NCI-H2196 (cell line): Measurements from ENCODE around the gene CCDC12.
"Not testable (repeated sequence)": the region's sequence is repeated elsewhere in the genome, so short reads cannot be mapped to it uniquely, and the experiment has no call there.

Experiments
- DNase-seq: peaks from one replicate; lab custom pipeline; 2025; ENCODE audit not compliant: unreplicated experiment; lab: John Stamatoyannopoulos, UW

Gene CCDC12

DNA sequence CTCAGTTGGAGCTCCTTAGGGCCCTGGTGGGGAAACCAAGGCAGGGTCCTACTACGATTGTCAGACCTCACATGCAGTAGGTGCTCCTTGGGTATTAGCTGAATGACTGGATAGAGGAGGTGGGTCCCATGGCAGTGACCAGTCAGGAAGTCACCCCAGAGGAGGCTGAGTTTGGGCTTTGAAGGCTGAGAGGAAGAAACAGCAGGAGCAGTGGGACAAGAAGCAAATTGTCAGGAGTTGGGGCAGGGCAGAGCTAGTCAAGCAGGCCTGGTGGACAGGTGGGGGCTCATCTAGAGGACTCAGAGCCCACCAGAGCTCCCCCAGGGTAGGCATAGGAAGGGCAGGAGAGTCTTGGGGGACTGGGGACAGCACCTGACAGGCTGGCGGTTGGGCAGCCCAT, 6.0 kb upstream of the CCDC12 start:
- no peak for DNase-seq

DNA sequence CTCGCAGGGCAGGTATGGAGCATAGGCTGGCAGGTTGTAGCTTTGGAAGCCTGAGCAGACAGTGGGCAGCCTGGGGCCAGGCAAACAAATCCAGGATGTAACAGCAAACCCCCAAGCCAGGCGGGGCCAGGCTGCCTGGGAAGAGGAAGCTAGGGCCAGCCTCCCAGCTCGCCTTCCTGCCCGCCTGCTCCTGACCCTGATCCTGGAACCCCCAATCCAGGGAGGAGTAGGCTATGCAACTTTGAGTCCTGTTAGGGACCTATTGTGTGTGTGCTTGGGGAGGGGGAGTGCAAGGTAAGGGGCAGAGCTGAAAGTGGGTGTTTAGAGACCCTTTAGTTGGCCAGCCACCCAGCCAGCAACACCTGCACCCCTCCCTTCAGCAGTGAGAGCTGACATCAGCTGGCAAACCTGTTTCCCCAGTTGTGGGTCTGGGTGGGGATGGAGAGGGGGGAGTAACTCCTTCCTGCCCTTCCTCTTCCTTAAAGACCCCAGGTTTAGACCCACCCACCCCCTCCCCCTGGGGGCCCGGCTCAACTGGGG, 5.5 kb upstream of the CCDC12 start:
- DNase-seq = no peak

DNA sequence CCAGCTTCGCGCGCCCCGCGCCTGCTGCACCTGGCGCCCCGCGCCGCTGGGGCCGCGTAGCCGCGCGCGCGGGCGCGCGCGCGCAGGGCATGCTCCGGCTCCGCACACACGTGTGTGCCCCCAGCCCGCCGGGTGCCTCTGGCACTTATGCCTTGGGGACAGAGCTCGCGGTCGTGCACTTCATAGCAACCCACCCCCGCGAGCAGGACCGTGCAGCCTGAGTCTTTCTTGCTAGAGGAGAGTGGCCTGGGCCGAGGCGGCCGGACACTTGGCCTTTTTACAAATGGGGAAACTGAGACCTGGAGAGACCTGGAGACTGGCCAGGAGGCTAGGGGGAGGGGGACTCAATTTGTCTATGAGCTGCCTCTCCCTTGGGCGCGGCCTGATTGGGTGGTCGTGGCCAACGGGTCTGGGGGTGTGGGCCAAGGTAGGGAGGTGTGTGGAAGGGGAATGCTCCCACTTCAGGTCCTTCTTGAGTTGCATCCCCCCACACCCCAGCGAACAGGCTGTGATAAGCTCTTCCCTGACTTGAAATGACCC, 3.5 kb upstream of the CCDC12 start:
- DNase-seq = no peak

DNA sequence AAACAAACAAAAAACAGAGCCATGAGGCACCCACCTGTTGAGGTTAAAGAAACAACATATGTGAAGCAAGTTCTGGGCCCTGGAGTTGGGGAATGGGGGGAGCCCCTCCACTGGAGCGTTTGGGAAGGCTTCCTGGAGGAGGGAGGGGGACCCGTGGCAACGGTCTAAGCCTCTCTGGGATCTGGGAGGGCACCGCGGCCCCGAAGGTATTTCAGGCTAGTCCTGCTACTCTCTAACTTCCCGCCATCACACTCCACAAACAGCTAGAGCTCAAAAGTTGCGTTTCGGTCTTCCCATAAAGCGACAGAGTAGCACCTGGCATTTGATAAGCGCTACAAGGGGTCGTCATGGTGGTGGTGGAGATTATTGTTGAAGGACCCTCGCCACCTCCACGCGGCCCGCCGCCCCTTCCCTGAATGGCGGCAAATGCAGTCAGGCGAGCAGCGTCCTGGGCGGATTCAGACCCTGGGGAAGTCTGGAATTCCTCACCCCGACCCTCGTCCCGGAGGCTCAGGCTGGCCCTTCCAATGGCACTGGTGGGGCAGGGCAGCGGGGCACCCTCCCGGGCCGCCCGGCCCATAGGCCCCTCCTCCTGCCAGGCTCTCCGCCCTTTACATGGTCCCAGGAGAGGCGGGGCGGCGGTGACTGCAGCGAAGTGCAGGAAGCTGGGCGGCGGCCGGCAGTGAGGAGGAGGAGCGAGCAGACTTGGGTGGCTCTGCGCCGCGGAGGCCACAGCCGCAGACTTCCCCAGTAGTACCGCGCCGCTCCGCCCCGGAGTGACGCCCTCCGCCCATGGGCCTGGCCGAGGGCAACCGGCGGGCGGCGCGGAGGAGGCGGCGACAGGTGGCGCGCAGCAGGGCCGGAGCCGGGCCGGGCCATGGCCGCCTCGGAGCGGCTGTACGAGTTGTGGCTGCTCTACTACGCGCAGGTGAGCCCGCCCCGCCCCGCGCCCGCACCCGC, 2.7 kb upstream of the CCDC12 start, which contains the start of gene NBEAL2:
TSS of gene NBEAL2 (plus strand) at position 682 of the 960 bp plus-strand sequence. CDS start at position 878, 196 bp downstream.
- peak; percentile 75 for DNase-seq

DNA sequence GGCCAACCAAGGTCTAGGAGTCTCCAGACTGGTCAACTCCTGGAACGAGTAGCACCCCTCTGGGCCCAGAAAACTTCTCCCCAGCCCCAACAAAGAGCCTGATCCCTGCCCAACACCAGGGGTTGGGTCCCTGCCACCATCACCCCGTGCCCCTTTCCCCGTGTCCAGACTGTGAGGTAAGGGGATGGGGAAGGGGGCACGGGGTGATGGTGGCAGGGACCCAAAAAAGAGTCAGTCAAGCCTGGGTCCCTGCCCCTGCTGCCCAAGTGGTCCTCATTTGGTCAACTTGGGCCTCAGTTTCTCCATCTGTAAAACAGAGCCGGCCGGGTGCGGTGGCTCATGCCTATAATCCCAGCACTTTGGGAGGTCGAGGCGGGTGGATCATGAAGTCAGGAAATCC, 1.8 kb upstream of the CCDC12 start:
- DNase-seq = no peak

DNA sequence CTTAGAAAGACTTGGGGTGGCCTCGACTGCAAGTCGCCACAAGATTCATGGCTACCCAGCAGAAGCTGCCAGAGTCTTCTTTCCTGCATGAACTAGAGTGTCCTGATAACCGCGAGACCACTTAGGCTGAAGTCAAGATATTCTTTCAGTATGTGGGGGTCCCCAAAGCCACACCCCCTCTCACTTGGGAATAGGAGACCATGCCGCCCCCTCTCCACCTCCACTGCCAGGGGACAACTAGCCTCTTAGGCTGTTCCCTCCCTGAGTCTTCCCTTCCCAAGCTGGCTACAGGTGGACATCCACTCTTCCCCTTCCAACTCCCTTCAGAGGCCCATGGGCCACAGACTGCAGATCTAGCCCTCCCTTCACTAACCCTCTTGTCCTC, 1.3 kb upstream of the CCDC12 start:
- no peak for DNase-seq

DNA sequence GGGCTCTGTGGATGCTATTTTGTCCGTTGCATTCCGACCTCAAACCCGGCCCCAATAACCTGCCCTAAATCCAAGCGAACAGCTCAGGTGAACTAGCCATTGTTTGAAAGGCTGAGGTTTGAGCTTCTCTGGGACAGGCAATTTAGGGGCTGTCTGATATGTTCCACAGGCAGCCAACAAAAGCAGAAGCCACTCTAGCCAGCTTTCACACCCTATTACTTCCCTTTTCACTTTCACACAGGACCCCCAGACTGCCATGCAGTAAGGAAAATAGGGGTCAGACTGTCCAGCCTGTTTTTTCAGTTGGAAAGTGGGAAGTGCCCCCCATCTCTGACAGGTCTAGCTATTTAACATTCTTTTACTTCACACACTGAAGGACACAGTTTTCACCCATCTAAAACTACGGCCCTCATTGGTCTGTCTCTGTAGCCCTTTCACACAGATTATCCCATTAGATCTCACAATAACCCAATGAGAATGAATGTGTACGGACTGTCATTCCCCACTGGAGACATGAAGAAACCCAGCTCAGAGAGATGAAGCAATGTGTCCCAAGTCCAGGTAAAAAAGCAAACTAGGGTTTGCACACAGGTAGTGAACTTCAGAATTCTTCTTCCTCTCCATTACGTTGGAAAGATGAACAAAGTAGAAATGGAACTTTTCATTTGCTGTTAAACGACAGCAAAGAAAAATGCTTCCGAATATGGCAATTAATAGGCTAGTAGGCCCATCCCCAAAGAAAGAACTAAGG, 1.9 kb downstream of the CCDC12 start:
- no peak for DNase-seq

DNA sequence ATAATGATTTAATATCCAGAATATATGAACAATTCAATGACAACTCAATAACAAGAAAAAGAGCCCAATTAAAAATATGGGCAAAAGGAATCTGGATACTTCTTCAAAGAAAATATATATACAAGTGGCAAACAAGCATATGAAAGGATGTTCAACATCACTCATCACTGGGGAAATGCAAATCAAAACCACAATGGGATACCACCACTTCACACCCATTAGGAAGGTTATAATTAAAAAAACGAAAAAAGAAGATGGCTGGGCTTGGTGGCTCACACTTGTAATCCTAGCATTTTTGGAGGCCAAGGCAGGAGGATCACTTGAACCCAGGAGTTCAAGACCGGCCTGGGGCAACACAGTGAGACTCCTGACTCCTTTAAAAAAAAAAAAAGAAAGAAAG, 4.1 kb downstream of the CCDC12 start:
- no peak for DNase-seq

DNA sequence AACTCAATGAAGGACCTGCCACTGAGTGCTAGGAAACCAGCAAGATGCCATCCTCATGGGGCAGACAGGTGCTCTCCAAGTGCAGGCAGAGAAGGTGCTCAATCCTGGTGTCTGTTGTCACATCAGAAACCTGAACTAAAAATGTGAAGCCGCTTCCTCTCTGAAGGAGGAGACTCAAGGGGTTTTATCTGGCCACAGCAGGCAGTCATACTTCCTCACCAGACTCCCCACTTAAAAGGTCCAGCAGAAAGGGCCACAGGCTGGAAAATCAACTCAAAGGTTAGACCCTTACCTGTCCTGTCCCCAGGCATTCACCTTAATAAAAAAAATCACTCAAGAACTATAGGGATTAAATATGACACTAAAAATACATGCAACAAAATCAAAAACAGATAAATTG, 4.8 kb downstream of the CCDC12 start:
- DNase-seq = no peak

DNA sequence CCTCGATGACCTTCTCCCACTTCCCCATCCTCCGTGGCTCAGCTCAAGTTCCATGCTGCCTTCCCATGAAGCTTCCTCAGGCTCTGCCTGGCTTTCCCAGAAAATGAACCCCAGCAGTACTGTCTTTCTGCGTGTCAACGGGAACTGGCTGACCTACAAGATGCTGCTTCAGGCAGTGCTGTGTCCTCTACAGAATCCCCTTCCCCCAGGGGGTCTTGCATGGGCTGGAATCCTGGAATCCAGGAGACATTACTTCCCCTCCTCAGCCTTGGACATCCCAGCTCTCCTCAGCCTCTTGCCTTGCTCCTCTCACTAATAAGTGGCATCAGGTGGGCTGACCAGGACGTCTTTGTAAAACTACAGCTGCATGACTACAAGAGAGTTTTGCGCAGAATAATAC, 5.4 kb downstream of the CCDC12 start:
- no peak for DNase-seq

DNA sequence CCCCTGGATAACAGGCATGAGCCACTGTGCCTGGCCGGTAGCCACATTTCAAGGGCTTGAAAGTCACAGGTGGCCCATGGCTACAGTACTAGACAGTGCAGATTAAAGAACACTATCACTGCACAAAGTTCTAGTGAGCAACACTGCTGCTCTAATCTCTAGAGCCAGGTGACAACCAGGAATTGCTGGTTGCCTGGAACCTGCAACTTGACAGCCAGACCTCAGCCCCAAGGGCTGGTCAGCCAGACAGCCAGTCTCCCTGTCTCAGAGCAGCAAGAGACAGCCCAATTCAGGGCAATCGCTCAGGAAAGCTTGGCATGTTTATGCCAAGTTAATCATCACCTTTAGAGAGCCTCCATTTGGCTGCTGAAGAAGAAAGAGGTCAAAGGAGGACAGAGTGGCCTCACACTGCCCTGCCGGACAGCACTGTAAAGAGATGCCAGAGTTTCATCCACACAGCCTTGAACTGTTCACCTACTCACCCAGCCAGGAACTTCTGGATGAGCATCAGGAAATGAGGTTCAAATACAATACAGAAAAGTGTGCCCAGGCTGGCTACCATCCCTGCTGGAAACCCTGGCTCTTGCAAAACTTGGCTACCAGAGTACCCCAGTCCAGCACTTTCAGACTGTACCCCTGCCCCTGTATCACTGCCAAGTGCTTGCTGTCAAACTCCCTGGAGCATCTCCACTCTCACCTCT, 6.0 kb downstream of the CCDC12 start:
- DNase-seq = no peak

DNA sequence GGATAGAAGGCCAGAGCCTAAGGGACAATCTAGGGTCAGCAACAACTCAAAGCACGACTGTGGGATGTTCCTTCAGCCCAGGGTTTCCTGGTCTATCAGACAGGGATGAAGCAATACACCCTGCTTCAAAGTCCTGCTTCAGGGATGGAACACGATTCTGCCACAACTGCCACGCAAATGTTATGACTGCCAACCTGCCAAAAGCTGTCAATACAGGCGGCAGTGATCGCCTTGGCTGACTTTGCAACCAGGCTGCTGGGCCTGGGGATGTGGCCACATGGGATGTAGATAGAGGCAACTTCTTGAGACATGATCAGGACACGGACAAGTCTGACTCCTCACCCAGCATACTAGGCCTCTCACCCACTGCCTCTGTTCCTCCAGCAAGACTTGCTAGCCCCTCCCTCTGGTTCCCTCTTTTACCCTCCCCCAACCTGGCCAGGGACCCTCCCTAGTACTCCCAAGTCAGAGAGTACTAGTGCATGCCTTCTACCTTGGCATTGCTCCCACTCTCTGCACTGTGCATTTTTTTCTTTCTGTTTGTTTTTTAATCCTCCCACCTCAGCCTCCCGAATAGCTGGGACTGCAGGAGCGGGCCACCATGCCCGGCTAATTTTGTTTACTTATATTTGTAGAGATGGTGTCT, 7.6 kb downstream of the CCDC12 start:
- DNase-seq = no peak

DNA sequence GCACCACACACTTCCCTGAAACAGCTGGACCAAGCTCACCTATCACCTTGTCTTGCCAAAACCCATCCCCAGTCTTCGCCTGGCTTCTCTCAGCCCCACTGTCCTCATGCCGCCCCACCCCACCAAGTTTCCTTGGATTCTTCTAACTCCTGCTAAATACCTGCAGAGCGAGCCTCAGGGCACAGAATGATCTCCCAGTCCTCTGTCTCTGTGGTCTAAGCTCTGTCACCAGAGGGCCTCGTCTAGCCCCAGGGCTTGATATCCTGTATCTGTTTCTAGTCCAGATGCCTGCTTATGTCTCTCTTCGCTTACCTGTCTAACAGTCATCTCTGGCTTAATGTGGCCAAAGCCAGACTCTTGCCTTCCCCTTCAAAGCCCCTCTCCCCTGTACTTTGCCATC, 9.7 kb downstream of the CCDC12 start:
- no peak for DNase-seq

DNA sequence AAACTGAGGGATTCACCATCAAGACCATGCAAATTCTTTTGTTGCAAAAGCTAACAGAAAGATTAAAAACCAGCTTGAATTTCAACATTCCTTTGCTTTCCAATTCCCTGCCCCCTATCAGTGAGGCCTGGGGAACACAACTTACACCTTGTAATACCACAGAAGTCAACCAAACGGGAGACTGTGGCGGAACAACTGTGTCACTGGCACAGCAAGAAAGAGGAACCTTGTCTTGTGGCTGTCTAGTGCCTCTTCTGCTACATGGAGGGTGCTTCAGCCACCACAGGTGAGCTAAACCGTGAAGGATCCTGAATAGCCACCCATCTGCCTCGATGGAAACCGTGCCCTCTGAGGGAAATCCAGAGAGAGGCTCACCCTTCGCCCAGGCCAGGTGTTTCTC, 11.4 kb downstream of the CCDC12 start:
- DNase-seq = no peak

DNA sequence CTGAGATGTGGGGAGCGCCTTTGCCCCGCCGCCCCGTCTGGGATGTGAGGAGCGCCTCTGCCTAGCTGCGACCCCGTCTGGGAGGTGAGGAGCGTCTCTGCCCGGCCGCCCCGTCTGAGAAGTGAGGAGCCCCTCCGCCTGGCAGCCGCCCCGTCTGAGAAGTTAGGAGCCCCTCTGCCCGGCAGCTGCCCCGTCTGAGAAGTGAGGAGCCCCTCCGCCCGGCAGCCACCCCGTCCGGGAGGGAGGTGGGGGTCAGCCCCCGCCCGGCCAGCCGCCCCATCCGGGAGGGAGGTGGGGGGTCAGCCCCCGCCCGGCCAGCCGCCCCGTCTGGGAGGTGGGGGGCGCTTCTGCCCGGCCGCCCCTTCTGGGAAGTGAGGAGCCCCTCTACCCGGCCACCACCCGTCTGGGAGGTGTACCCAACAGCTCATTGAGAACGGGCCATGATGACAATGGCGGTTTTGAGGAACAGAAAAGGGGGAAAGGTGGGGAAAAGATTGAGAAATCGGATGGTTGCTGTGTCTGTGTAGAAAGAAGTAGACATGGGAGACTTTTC, 12.4 kb downstream of the CCDC12 start:
- DNase-seq = not testable (repeated sequence)

DNA sequence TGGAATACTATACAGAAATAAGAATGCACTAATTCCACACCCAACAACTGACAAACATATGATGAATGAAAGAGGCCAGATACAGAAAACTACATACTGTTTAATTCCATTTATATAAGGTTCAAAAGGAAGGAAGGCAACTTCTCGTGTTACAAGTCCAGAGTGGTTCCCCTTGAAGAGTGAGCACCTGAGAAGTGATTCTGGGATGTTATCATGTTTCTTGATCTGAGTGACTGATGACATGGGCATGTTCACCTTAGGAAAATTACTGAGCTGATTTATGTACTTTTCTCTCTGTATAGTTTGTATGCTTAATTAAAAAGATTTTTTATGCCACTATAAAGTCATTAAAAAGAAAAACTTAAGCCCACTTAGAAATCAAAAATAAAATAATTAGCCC, 13.6 kb downstream of the CCDC12 start:
- no peak for DNase-seq

DNA sequence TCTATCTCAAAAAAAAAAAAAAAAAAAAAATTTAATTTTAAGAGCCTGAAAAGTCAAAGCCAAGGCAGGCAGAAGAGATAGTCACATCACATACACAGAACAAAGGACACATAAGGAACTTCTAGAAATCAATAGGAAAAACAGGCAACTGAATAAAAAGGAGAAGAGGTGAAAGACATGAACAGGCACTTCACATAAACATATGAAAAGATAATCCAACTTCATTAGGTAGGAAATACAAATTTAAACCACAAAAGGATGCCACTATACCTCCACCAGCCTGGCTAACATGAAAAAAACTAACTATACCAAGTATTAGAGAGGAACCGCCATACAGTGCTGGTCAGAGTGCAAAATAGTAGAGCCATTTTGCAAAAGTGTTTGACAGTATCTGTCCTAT, 14.1 kb downstream of the CCDC12 start:
- no peak for DNase-seq

DNA sequence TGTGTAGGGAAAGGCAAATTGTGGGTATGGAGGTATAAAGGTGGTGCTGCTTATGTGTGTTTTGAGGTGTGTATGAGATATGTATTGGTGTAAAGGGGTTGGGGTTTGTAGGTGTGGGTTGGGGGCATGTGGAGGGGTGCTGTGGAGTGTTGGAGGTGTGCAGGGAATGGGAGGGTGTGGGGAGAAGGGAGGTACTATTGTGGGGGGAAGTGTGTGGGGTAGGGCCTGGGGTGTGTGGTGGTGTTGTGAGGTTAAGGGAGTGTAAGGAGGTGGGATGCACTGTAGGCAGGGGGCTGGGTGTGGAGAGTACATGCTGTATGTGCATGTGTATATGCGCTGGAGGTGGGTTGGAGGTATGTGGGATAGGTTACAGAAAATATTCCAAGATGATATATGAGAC, 15.7 kb downstream of the CCDC12 start:
- DNase-seq = no peak

DNA sequence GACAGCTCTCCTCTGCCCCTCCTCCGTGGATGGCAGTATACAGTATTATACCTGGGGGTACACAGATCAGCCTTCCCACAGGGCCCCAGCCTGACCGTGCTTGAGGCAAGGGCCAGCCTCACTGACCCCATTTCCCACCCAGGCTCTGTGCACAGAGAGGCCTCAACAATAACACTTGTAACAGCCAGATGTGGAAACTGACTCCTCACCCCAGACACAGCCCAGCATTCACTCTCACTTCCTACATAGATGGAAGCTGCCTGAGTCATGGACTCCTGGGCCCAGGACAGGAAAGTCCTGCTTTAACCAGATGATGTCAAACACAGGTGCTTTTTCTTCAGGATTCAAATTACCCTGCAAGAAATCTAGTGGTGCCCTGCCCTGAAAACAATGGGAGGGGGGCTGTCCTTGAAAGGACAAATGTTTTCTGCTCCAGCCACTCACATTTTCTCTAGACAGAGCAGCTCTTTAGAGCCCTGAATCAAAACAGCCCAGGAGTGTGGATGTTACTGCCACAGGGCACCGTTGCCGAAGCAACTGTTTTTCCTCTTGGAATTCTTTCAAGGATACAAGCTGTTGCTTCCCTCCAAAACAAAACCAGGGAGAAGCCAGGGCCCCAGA, 16.4 kb downstream of the CCDC12 start:
- no peak for DNase-seq

DNA sequence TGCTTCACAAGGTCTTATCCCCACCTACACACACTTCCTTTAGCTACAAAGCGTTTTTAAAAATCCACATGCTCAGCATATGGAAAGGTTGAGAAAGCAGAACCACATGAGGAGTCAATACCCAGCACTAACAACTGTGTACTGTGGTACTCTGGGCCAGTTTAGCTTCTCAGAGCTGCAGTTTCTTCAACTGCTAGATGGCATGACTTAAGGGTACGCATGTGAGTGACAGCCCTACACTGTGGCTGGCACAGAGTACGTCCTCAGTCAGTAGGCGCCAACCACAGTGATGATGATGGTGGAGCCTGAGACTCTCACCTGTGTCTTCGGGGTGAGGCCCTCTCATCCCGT, 17.4 kb downstream of the CCDC12 start:
- DNase-seq = no peak
